GM10847 (cell line): Measurements from ENCODE around the gene ARHGAP4.

Source experiments
- POLR2A ChIP-seq: IDR thresholded peaks from 2 replicates; pipeline ENCODE4 v1.6.1; 2011; ENCODE audit not compliant: insufficient read length; ENCODE audit errors: extremely low read depth

Gene ARHGAP4

GRCh38 chrX:153941336-153942252, 15.5 kb upstream of the ARHGAP4 start:
- no peak for TF ChIP-seq POLR2A

GRCh38 chrX:153939573-153939972, 13.5 kb upstream of the ARHGAP4 start:
- TF ChIP-seq POLR2A: no peak

- no peak for TF ChIP-seq POLR2A
Measured at GRCh38 chrX:153938226-153938786, 12.2 kb upstream of the ARHGAP4 start.

- TF ChIP-seq POLR2A: no peak
Measured at GRCh38 chrX:153937056-153937455, 11.0 kb upstream of the ARHGAP4 start.

- no peak for TF ChIP-seq POLR2A
Measured at GRCh38 chrX:153935326-153935851, 9.3 kb upstream of the ARHGAP4 start.

- peak; percentile 46 for TF ChIP-seq POLR2A
Measured at GRCh38 chrX:153934762-153935325, 8.8 kb upstream of the ARHGAP4 start, which contains the start of gene NAA10. NAA10 (minus strand) TSS chrX:153935037; CDS start chrX:153934904, 133 bp downstream.

GRCh38 chrX:153934148-153934761, 8.2 kb upstream of the ARHGAP4 start:
- no peak for TF ChIP-seq POLR2A

GRCh38 chrX:153933748-153934147, 7.7 kb upstream of the ARHGAP4 start:
- no peak for TF ChIP-seq POLR2A

- no peak for TF ChIP-seq POLR2A
Measured at GRCh38 chrX:153932220-153932915, 6.3 kb upstream of the ARHGAP4 start.

- no peak for TF ChIP-seq POLR2A
Measured at GRCh38 chrX:153931748-153932147, 5.7 kb upstream of the ARHGAP4 start.

GRCh38 chrX:153931151-153931550, 5.1 kb upstream of the ARHGAP4 start:
- no peak for TF ChIP-seq POLR2A

- TF ChIP-seq POLR2A: no peak
Measured at GRCh38 chrX:153930011-153930910, 4.2 kb upstream of the ARHGAP4 start.

- no peak for TF ChIP-seq POLR2A
Measured at GRCh38 chrX:153929576-153929975, 3.5 kb upstream of the ARHGAP4 start.

- no peak for TF ChIP-seq POLR2A
Measured at GRCh38 chrX:153928846-153929245, 2.8 kb upstream of the ARHGAP4 start.
